CD4-positive, alpha-beta T cell (primary cell): ENCODE measurements around the gene MYO3B. TPM values are rescaled to one million over a fixed set of nuclear protein-coding genes. Genes with fewer than 3 reads are reported as not detected.

ENCODE experiments used
- ATAC-seq: fragments of 200-7000 bp; cut with Tn5 transposase; one replicate; pipeline ENCODE4 v1.10.0; 2022; ENCODE audit warnings: mild to moderate bottlenecking; ENCODE audit not compliant: poor library complexity
- CTCF ChIA-PET: fragments of 350-600 bp; sonication (Branson Sonifier 250); formaldehyde crosslinking; loops from one replicate; lab custom pipeline; 2021; ENCODE audit warnings: antibody characterized with exemption, inconsistent platforms; lab: Charles Lee
- POLR2A ChIA-PET: fragments of 350-600 bp; sonication (Branson Sonifier 250); formaldehyde crosslinking; loops from one replicate; lab custom pipeline; 2021; ENCODE audit warnings: antibody characterized with exemption, inconsistent platforms; lab: Charles Lee
- DNase-seq, 14 experiments: peaks; one replicate each; pipeline ENCODE4 v3.0.0-alpha.2; 2013 to 2020; ENCODE audit warnings: mixed read lengths in 2 of 14
- H3K27ac ChIP-seq, 2 donors: one replicate each; pipeline versions ENCODE4 v1.5.1 to v1.7.0; 2013; ENCODE audit warnings: low read length in 2 of 2, low read depth in 1 of 2, mild to moderate bottlenecking in 1 of 2
- H3K27me3 ChIP-seq, 2 experiments: 1 replicate in 1 of 2; 2 replicates in 1 of 2; pipeline versions ENCODE4 v1.6.1 to v1.7.0; 2013; ENCODE audit warnings: low read length in 2 of 2, control low read depth in 1 of 2, mild to moderate bottlenecking in 1 of 2, moderate library complexity in 1 of 2; ENCODE audit not compliant: insufficient read depth in 2 of 2, control insufficient read depth in 1 of 2
- H3K36me3 ChIP-seq: one replicate; pipeline ENCODE4 v1.6.1; 2013; ENCODE audit warnings: low read length, control low read depth; ENCODE audit not compliant: insufficient read depth
- H3K4me1 ChIP-seq: one replicate; pipeline ENCODE4 v1.6.1; 2013; ENCODE audit warnings: low read length, control low read depth; ENCODE audit not compliant: insufficient read depth
- H3K4me3 ChIP-seq: one replicate; pipeline ENCODE4 v1.5.1; 2013; ENCODE audit warnings: mild to moderate bottlenecking, low read length, moderate library complexity
- H3K9me3 ChIP-seq, 2 experiments: 1 replicate in 1 of 2; 2 replicates in 1 of 2; pipeline versions ENCODE4 v1.6.1 to v1.7.0; 2013; ENCODE audit warnings: low read length in 2 of 2, mild to moderate bottlenecking in 2 of 2, control low read depth in 1 of 2, moderate library complexity in 1 of 2; ENCODE audit not compliant: control insufficient read depth in 1 of 2, insufficient read depth in 1 of 2
- H3K27ac Mint-ChIP-seq: one replicate; pipeline ENCODE4 v1.8.0; 2020; ENCODE audit warnings: mixed read lengths
- H3K27me3 Mint-ChIP-seq: one replicate; pipeline ENCODE4 v1.8.0; 2021; ENCODE audit warnings: mixed read lengths
- H3K36me3 Mint-ChIP-seq: one replicate; pipeline ENCODE4 v1.8.0; 2021; ENCODE audit warnings: low read depth, mixed read lengths
- H3K4me1 Mint-ChIP-seq: one replicate; pipeline ENCODE4 v1.8.0; 2021; ENCODE audit warnings: low read depth, mixed read lengths
- H3K4me3 Mint-ChIP-seq: one replicate; pipeline ENCODE4 v1.8.0; 2020; ENCODE audit warnings: mild to moderate bottlenecking, mixed read lengths
- H3K9me3 Mint-ChIP-seq: one replicate; pipeline ENCODE4 v1.8.0; 2020; ENCODE audit warnings: mixed read lengths
- intact Hi-C, 2 experiments: fragments of 100-400 bp; cut with DNase I in 1 of 2; cut with micrococcal nuclease in 1 of 2; formaldehyde crosslinking; loops; one replicate each; pipeline versions ENCODE4 v1.15.1 to v1.9.0; 2023 to 2025; cut with DNase I, micrococcal nuclease
- total RNA-seq, 174 experiments: library from RNA in 2 of 174; stranded (reverse) in 2 of 174; gene quantifications; one replicate each; pipeline ENCODE4 v1.2.3 and lab custom pipeline; 2021 to 2026
- TF ChIP-seq, protein P1 (sequence below): fragments of 200-600 bp; IDR thresholded peaks from one replicate; pipeline ENCODE4 v1.8.0; 2022; ENCODE audit warnings: antibody characterized with exemption, mild to moderate bottlenecking

The MYO3B gene
- total RNA-seq, 2 experiments from 2014 or later = not detected

- no peaks in the 10 kb centered on the region for H3K36me3 Mint-ChIP-seq
- intact Hi-C loops = no loop called here
- Histone ChIP-seq H3K4me1 (no peaks in the 10 kb centered on the region), H3K4me3 (no peak overlapping the region), H3K9me3 (no peaks in the 10 kb centered on the region), H3K27ac (no peak overlapping the region), H3K36me3 (no peaks in the 10 kb centered on the region), H3K27me3 (peaks cover 10 to 32% of the 10 kb centered on the region in 2 experiments)
- TF ChIP-seq, protein P1, sequence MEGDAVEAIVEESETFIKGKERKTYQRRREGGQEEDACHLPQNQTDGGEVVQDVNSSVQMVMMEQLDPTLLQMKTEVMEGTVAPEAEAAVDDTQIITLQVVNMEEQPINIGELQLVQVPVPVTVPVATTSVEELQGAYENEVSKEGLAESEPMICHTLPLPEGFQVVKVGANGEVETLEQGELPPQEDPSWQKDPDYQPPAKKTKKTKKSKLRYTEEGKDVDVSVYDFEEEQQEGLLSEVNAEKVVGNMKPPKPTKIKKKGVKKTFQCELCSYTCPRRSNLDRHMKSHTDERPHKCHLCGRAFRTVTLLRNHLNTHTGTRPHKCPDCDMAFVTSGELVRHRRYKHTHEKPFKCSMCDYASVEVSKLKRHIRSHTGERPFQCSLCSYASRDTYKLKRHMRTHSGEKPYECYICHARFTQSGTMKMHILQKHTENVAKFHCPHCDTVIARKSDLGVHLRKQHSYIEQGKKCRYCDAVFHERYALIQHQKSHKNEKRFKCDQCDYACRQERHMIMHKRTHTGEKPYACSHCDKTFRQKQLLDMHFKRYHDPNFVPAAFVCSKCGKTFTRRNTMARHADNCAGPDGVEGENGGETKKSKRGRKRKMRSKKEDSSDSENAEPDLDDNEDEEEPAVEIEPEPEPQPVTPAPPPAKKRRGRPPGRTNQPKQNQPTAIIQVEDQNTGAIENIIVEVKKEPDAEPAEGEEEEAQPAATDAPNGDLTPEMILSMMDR = no peak
- CTCF ChIA-PET = interaction anchor here (1.5 kb wide), 1 partner anchor 11 kb away, joined by 4 read pairs; no protein-coding TSS in a partner anchor
- no peak overlapping the region for H3K4me3 Mint-ChIP-seq
- H3K27me3 Mint-ChIP-seq = peaks cover 65% of the 10 kb centered on the region
- POLR2A ChIA-PET = no interaction called here
- DNase-seq (no peak), ATAC-seq (no peak)
- peaks cover 24% of the 10 kb centered on the region for H3K4me1 Mint-ChIP-seq
- no peak overlapping the region for H3K27ac Mint-ChIP-seq
- H3K9me3 Mint-ChIP-seq = no peaks in the 10 kb centered on the region
Measured at GRCh38 chr2:170369228-170369627, 191.3 kb downstream of the MYO3B start.

- intact Hi-C loops = no loop called here
- Histone ChIP-seq H3K27ac (no peak overlapping the region), H3K4me1 (no peaks in the 10 kb centered on the region), H3K9me3 (no peaks in the 10 kb centered on the region), H3K27me3 (peaks cover 9 to 25% of the 10 kb centered on the region in 2 experiments), H3K4me3 (no peak overlapping the region), H3K36me3 (no peaks in the 10 kb centered on the region)
- Mint-ChIP-seq H3K4me1 (peaks cover 24% of the 10 kb centered on the region), H3K27ac (no peak overlapping the region), H3K36me3 (no peaks in the 10 kb centered on the region), H3K27me3 (peaks cover 69% of the 10 kb centered on the region), H3K9me3 (no peaks in the 10 kb centered on the region), H3K4me3 (no peak overlapping the region)
- TF ChIP-seq, protein P1 = peak; percentile 11
- ATAC-seq = no peak
- peak in 1 of 14 experiments; percentile 12 for DNase-seq
- POLR2A ChIA-PET = no interaction called here
- CTCF ChIA-PET = interaction anchor here (1.5 kb wide), 1 partner anchor 10 kb away, joined by 4 read pairs; no protein-coding TSS in a partner anchor
Measured at GRCh38 chr2:170369894-170370293, 191.9 kb downstream of the MYO3B start.

- H3K27ac ChIP-seq = no peak overlapping the region
- H3K36me3 Mint-ChIP-seq = no peaks in the 10 kb centered on the region
- H3K4me3 Mint-ChIP-seq = peak overlapping the region; percentile 30
- H3K9me3 Mint-ChIP-seq = no peaks in the 10 kb centered on the region
- H3K9me3 ChIP-seq = no peaks in the 10 kb centered on the region
- ATAC-seq = peak; percentile 39
- intact Hi-C loops = no loop called here
- no peaks in the 10 kb centered on the region for H3K36me3 ChIP-seq
- H3K27ac Mint-ChIP-seq = no peak overlapping the region
- peak in 2 of 14 experiments; percentile 15 to 16 for DNase-seq
- peaks cover 74% of the 10 kb centered on the region for H3K27me3 Mint-ChIP-seq
- ChIA-PET CTCF (interaction anchor here (1.7 kb wide), 1 partner anchor 10 kb away, joined by 5 read pairs; no protein-coding TSS in a partner anchor), POLR2A (no interaction called here)
- no peak overlapping the region for H3K4me3 ChIP-seq
- TF ChIP-seq, protein P1 = no peak
- peaks cover 24% of the 10 kb centered on the region for H3K4me1 Mint-ChIP-seq
- peaks cover 6 to 23% of the 10 kb centered on the region in 2 experiments for H3K27me3 ChIP-seq
- no peaks in the 10 kb centered on the region for H3K4me1 ChIP-seq
Measured at GRCh38 chr2:170371231-170371998, 193.5 kb downstream of the MYO3B start.
